NAMALWA (cell line): ENCODE results near the gene ATM.

ENCODE experiments used
- DNase-seq: peaks from one replicate; pipeline ENCODE4 v3.0.0-alpha.2; 2015; ENCODE audit warnings: low spot score

ATM gene

GRCh38 chr11:108222574-108223347 is at the start of gene ATM, which contains the start of gene NPAT:
Gene ATM, plus strand, starts transcription at chr11:108223067. Its CDS starts 4,558 bp downstream, at chr11:108227625.
Gene NPAT, minus strand, starts transcription at chr11:108222638. Its CDS starts 102 bp downstream, at chr11:108222536.
- peak; percentile 99 for DNase-seq

- DNase-seq: no peak
Observed at GRCh38 chr11:108177570-108177969, 45.3 kb upstream of the ATM start.

DNA sequence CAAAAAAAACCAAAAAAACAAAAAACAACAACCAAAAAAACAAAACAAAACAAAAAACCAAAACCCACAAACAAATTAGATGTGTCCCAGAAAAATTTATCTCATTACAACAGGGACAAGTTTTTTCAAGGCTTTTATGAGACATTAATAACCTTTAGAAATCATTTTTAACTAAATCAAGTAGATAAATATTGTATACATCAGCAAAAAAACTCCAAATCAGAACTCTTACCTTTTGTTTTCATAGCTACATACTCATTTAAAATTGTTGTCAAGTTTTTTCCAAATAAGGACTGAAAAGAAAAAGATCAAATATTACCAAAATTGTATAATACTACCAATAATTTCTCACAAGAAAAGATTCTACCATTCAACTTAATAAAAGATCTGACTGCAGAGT is 29.1 kb upstream of the ATM start:
- no peak for DNase-seq

DNA sequence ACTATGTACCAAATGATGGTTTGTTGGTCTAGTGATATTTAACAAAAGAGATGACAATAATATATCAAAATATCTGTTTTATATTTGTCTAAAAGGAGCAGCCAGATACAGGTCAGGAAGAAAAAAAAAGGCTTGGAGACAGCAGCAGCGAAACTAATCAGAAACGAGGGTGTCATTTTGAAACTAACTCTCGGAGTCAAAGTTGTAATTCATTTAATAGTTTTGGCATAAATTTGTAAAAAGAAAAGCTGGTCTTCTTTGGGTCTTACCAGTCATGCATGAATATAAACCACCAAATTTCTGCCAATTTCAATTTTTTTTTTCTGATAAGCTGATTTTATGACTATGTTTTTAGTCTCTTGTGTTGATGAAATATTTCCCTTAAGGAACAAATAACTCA is 26.0 kb upstream of the ATM start:
- no peak for DNase-seq

- no peak for DNase-seq
Observed at GRCh38 chr11:108197351-108197750, 25.5 kb upstream of the ATM start.

DNA sequence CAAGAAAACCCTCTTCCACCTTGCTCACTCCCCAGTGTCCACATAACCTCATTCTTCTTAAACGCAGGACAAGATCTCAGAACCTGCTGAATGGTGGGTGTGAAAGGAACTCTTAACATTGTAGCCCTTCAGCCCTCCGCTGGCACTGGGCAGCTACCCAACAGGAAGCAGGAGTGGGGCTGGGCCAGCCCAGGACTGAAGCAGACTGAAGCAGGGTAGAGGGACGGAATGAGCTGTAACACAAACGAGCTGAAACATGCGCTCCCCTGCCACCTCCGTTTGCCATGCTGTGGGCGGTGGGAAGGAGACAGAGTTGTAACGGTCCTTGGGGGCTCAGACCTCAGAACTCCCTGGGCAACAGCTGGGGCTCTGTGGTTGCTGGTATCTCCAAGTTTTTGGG is 24.0 kb upstream of the ATM start:
- no peak for DNase-seq

DNA sequence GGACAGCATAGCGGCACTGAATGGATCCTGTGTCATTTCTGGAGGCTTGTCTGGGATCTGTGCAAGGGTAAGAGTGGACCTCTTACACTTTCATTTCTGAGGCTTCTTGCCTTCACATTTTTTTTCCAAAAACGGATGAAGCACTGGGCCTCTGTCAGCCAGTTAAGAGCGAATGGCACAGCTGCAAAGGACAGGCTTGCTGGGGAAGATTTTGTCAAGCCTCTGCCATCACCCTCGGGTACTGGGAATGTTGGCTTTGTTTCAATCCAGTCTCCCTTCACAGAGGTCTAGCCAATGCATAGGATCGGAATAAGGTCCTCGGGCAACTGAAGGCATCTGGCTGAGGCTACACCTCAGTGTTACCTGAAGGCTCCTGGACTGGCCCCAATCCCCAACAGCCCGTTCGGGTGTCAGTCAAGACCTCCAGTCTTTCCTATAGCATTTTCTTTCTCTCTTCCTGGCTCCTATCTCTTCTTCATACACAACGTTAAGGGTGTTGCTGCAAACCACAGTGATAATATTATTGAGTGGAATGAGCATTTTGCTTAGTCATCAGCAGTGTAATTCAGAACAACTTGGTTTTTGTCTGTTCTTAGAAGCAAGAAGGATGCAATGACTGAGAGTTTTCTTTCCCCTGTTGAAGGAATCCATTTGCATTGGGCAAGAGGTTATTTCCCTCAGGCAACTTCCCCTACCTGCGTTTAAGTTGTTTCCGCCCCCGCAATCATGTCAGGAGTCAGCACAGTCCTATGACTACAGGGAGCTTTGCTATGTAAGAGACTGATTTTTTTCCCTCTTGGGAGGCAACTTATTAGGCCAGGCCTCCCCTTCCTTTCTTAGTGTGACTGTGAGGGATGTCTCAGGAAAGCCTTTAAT is 23.2 kb upstream of the ATM start:
- no peak for DNase-seq

DNA sequence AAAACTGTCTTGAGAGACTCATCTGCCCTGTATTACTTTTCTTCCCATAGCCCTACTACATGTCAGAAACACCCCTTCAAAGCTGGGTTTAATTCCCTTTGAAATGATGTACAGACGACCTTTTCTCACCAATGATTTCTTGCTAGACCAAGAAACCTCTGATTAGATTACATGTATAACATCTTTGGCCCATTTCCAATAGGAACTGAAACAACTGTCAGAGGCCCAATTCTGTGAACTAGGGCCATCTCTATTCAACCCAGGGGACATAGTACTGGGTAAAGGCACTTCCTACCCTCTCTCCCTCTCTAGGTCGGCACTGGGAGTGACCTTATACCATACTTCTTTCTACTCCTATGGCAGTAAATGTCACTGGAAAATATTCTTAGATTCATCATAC is 19.8 kb upstream of the ATM start:
- DNase-seq: no peak

DNA sequence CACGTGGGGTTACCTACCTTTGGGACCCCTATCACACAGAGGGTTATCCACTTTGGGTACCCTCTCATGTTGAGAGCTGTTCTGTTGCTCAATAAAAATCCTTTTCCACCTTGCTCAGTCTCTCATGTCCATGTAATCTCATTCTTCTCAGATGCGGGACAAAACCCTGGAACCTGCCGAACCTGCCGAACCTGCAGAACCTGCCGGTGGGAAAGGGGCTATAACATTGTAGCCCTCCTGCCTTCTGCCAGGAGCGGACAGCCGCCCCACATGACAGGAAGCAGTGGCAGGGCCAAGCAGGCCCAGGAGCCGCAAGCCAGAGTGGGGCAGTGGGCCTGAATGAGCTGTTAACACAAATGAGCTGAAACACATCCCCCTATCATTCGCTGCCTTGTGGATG is 18.5 kb upstream of the ATM start:
- DNase-seq: no peak

DNA sequence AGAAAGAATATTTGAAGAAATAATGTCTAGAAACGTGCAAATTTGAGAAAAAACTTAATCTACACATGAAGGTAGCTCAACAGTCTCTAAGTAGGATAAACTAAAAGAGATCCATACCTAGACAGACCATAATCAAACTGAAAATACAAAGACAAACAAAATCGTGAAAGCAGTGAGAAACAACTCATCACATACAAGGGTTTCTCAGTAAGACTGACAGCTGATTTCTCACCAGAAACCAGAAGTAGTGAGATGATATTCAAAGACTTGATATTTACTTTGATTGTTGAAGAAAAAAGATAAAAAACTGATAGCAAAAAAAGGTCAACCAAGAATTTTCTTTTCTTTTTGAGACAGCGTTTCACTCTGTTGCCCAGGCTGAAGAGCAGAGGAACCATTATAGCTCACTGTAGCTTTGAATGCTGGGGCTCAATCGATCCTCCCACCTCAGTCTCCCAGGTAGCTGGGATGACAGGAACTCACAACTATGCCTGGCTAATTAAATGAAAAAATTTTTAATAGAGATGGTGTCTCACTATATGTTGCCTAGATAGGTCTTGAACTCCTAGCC is 17.9 kb upstream of the ATM start:
- no peak for DNase-seq

GRCh38 chr11:108206171-108206570 is 16.7 kb upstream of the ATM start:
- no peak for DNase-seq

- no peak for DNase-seq
Observed at GRCh38 chr11:108206969-108207682, 15.7 kb upstream of the ATM start.

GRCh38 chr11:108207683-108208060 is 15.2 kb upstream of the ATM start:
- DNase-seq: no peak

DNA sequence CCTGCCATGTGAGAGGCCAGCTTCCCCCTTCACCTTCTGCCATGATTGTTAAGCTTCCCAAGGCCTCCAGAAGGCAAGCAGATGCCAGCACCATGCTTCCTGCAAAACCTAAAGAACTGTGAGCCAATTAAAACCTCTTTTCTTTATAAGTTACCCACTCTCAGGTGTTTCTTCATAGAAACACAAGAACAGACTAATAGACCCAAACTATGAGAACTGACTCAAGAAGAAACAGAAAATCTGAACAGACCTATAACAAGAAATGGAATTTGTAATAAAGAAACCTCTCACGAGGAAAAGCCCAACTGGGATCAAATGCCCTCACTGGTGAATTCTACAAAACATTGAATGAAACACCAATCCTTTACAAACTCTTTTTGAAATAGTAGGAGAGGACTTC is 12.4 kb upstream of the ATM start:
- DNase-seq: no peak

DNA sequence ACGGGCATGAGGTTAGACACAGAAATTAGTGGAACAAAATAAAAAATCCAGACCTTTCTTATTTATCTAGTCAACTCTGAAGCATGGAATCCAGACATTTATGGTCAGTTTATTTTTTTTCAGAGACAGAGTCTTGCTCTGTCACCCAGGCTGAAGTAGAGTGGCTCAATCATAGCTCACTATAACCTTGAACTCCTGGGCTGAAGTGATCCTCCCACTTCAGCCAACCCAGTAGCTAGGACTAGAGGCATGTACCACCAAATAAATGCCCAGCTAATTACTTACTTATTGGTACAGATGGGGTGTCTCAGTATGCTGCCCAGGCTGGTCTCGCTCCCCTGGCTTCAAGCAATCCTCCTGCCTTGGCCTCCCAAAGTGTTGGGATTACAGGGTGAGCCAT is 9.1 kb upstream of the ATM start:
- DNase-seq: no peak

- DNase-seq: no peak
Observed at GRCh38 chr11:108216988-108217387, 5.9 kb upstream of the ATM start.

DNA sequence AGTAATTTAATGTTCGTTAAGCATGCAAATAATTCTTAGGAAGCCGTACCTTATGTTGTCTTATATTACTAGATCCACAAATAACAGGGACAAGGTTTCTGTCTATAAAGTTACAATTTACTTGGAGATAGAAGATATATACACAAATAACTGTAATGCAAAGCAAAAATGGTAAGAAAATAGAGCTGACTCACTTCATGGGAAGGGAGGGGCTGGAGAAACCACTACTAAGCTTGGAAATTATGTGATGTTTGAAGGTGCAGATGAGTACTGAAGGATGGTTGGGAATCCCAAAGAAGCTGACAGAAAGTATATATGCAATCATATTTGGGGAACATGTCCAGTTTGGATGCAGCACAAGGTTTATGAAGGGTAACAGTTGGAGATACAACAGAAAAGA is 4.4 kb upstream of the ATM start:
- no peak for DNase-seq

DNA sequence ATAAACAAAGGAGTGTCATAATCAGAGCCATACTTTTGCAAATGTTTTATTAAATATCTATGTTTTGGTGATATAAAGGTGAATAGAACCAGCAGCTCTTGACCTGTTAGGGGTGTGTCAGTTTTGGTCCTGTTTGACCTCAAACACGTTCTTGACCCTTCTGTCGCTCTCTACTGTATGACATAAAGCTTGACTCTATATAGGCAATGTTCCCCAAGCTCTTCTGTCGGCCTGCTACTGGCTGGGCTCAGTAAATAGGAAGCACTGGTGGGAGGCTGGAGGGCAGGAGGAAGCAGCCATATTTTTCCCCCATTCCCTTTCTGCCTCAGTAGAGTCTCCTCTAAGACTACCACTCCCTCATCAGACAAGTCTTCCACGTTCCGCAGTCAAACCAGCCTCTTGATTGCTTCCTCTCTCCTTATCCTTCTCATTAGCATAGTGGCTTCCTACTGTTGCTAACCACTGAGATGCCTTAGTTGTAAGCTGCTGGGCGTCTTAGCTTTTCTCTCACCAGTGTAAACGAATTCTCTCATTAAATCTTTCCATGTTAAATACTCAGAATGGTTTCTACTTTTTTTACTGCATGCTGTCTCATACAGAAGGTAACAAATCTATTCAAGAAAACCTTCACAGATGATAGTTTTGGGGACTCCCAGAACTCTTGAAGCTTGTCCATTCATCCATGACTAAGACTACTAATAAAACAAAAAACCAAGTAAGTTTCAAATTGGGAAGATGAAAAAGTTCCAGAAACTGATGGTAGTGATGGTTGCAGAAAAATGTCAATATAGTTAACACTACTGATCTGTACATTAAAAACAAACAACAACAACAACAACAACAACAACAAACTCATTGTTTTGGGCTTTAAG is 3.7 kb upstream of the ATM start:
- DNase-seq: no peak

- DNase-seq: peak; percentile 55
Observed at GRCh38 chr11:108220721-108221336, 2.0 kb upstream of the ATM start.

DNA sequence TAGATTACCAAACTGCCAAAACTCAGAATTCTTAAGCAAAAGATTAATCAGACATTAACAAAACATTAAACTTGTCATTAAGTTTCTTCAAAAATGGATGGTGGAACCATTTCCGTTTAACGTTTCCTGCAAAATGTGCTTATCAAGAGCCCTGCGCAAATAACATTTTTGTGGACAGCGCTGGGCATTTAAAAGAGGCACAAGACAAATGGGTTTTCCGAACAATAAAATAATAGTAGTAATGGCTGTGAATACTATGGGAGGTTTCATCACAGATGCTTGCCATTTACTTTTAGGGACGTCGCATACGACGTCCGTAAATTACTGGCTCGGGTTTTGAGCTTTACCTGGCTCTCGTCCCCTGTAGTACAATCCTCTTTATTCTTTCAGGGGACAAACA is 1.5 kb upstream of the ATM start:
- DNase-seq: no peak
